GM18858 (cell line): ENCODE measurements around the gene CTIF.

Experiments
- ATAC-seq: cut with Tn5 transposase; IDR thresholded peaks from one replicate; pipeline ENCODE4 v1.9.1; 2021; ENCODE audit not compliant: unreplicated experiment

The CTIF gene

GRCh38 chr18:48723016-48723415 is 184.2 kb downstream of the CTIF start:
- no peak for ATAC-seq

- ATAC-seq = no peak
Observed at GRCh38 chr18:48723837-48724236, 185.0 kb downstream of the CTIF start.

GRCh38 chr18:48724442-48724841 is 185.6 kb downstream of the CTIF start:
- ATAC-seq = no peak

GRCh38 chr18:48724939-48725338 is 186.1 kb downstream of the CTIF start:
- no peak for ATAC-seq

GRCh38 chr18:48725562-48725961 is 186.7 kb downstream of the CTIF start:
- ATAC-seq = no peak

GRCh38 chr18:48727681-48728080 is 188.8 kb downstream of the CTIF start:
- ATAC-seq = no peak

- no peak for ATAC-seq
Observed at GRCh38 chr18:48728204-48728833, 189.5 kb downstream of the CTIF start.

GRCh38 chr18:48729404-48729803 is 190.6 kb downstream of the CTIF start:
- no peak for ATAC-seq

GRCh38 chr18:48730010-48730409 is 191.2 kb downstream of the CTIF start:
- ATAC-seq = no peak

- ATAC-seq = no peak
Observed at GRCh38 chr18:48732767-48733424, 194.1 kb downstream of the CTIF start.

- no peak for ATAC-seq
Observed at GRCh38 chr18:48733643-48734253, 194.9 kb downstream of the CTIF start.

- ATAC-seq = no peak
Observed at GRCh38 chr18:48734460-48734859, 195.6 kb downstream of the CTIF start.

GRCh38 chr18:48735080-48735676 is 196.3 kb downstream of the CTIF start:
- no peak for ATAC-seq

GRCh38 chr18:48735681-48736255 is 196.9 kb downstream of the CTIF start:
- ATAC-seq = no peak

- no peak for ATAC-seq
Observed at GRCh38 chr18:48736321-48737260, 197.8 kb downstream of the CTIF start.

GRCh38 chr18:48739266-48740067 is 200.6 kb downstream of the CTIF start:
- no peak for ATAC-seq

- no peak for ATAC-seq
Observed at GRCh38 chr18:48740068-48740440, 201.2 kb downstream of the CTIF start.

GRCh38 chr18:48740851-48741485 is 202.1 kb downstream of the CTIF start:
- ATAC-seq = no peak

- no peak for ATAC-seq
Observed at GRCh38 chr18:48741866-48742265, 203.0 kb downstream of the CTIF start.
